Liver (tissue), 3 donors: ENCODE data around the gene ISCU.

Experiments used
- ATF3 ChIP-seq: IDR thresholded peaks from 2 replicates; pipeline ENCODE4 v1.6.1; 2016; ENCODE audit warnings: antibody characterized with exemption
- CTCF ChIP-seq: fragments of 150-350 bp; IDR thresholded peaks from 2 replicates; pipeline ENCODE4 v1.5.1; 2017; ENCODE audit warnings: improper control_type of control experiment, low read depth, low read length; ENCODE audit not compliant: missing input control
- EGR1 ChIP-seq, 2 donors: IDR thresholded peaks; 2 replicates each; pipeline ENCODE4 v1.6.1; 2016 to 2018; ENCODE audit warnings: antibody characterized with exemption in 2 of 2, low read depth in 2 of 2
- GABPA ChIP-seq, 2 donors: IDR thresholded peaks in 1 of 2; conservative IDR thresholded peaks in 1 of 2; 2 replicates each; pipeline ENCODE4 v1.6.1; 2016; ENCODE audit warnings: antibody characterized with exemption in 2 of 2, mild to moderate bottlenecking in 1 of 2, moderate library complexity in 1 of 2
- JUND ChIP-seq, 2 donors: IDR thresholded peaks; 2 replicates each; pipeline ENCODE4 v1.6.1; 2016; ENCODE audit warnings: antibody characterized with exemption in 2 of 2
- MAX ChIP-seq: IDR thresholded peaks from 2 replicates; pipeline ENCODE4 v1.6.1; 2016; ENCODE audit warnings: antibody characterized with exemption
- RAD21 ChIP-seq, 2 donors: IDR thresholded peaks; 2 replicates each; pipeline ENCODE4 v1.6.1; 2016; ENCODE audit warnings: antibody characterized with exemption in 2 of 2, mild to moderate bottlenecking in 2 of 2
- donor health status: healthy.
- donor health status: healthy.

GRCh38 chr12:108559748-108560147, 2.6 kb upstream of the ISCU start:
- TF ChIP-seq EGR1 (IDR thresholded peaks at IDR 0.05; ENCODE audit: low read depth in 2 of 2), result no peak
- TF ChIP-seq CTCF, result no peak
- no peak for TF ChIP-seq GABPA (IDR thresholded peaks at IDR 0.05 in 1 of 2, conservative IDR thresholded peaks at IDR 0.05 in 1 of 2)
- no peak for TF ChIP-seq MAX
- no peak for TF ChIP-seq RAD21 (IDR thresholded peaks at IDR 0.05)
- no peak for TF ChIP-seq ATF3
- TF ChIP-seq JUND (IDR thresholded peaks at IDR 0.05), result no peak
